GM12875 (cell line): Measurements from ENCODE around the gene ATM.
"Not testable (repeated sequence)": the region's sequence is repeated elsewhere in the genome, so short reads cannot be mapped to it uniquely, and the experiment has no call there.

ENCODE experiments used
- H3K4me3 ChIP-seq: one replicate; pipeline ENCODE4 v1.5.1; 2011; ENCODE audit warnings: low read depth, low read length, control low read depth
- TF ChIP-seq, protein P1 (sequence below): IDR thresholded peaks from 2 replicates; pipeline ENCODE4 v1.5.1; 2011; ENCODE audit warnings: low read depth, mild to moderate bottlenecking, control low read depth, inconsistent platforms, low read length, moderate library complexity, borderline replicate concordance; ENCODE audit not compliant: insufficient read depth

The ATM gene

DNA sequence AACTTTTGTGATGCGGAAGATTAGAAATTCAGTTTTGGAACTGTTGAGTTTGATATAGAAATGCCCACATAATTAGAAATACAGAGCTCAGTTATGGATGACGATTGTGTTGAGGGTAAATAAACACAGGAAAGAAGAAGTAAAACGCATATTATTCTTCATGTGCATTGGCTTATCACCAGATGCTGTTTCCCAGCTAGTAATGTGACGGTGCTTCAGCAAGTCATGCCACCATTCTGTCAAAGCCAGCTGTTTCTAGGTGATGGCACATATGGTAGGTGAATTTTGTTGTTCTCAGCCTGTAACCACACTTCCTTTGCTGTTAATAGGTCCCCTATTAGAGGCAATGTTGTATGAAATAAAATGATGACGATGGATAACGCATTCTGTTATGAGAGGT, 175.6 kb downstream of the ATM start:
- TF ChIP-seq, protein P1, sequence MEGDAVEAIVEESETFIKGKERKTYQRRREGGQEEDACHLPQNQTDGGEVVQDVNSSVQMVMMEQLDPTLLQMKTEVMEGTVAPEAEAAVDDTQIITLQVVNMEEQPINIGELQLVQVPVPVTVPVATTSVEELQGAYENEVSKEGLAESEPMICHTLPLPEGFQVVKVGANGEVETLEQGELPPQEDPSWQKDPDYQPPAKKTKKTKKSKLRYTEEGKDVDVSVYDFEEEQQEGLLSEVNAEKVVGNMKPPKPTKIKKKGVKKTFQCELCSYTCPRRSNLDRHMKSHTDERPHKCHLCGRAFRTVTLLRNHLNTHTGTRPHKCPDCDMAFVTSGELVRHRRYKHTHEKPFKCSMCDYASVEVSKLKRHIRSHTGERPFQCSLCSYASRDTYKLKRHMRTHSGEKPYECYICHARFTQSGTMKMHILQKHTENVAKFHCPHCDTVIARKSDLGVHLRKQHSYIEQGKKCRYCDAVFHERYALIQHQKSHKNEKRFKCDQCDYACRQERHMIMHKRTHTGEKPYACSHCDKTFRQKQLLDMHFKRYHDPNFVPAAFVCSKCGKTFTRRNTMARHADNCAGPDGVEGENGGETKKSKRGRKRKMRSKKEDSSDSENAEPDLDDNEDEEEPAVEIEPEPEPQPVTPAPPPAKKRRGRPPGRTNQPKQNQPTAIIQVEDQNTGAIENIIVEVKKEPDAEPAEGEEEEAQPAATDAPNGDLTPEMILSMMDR: no peak
- H3K4me3 ChIP-seq: no peak overlapping the region

DNA sequence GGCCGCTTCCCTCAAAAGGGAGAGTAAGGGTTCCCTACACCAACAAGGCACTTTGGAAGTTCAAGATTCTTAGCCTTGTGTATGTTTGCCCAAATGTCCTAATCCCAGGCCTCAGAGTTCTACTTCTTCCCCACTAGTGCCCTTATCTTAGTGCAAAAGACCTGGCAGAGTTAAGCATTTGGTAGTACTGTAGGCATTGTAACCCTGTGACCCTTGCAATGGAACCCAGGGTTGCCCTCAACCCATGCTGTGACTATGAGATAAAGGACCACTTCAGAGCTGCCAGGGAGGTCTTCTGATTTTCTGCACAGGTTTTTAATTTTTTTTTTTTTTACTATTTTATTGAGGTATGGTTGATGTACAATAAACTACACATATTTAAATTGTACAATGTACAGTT, 179.4 kb downstream of the ATM start:
- H3K4me3 ChIP-seq: no peak overlapping the region
- TF ChIP-seq, protein P1: no peak

DNA sequence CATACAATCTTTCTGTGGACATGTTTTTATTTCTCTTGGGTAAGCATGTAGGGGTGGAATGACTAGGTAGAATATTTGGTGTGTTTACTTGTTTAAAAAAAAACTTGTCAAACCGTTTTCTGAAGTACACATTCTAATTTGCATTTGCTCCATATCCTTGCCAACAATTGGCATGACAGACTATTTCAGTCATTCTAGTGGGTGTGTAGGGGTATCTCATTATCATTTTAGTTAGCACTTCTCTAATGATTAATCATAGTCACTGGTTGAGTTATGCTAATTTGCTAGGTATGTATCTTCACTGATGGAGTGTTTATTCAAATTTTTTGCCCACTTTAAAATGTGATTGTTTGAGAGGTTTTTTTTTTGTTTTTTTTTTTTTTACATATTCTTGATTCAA, 180.2 kb downstream of the ATM start:
- TF ChIP-seq, protein P1: no peak
- no peak overlapping the region for H3K4me3 ChIP-seq

DNA sequence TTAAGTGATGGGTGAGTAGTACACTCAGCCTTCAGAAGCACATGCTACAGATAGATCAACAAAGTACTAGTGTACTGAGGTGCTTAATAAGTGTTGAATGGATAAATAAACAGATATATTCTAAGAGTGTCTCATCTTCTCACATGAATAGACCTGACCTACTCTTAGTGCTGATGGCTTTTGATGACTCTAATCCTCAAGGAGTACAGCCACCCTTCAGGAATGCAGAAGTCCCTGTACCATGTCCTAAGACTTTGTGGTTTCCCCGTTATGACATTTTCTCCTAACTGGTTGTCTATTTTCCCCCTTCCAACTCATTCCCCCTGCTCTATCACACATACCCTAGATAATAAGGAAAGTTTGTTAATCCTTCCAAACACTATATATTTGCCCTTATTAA, 182.8 kb downstream of the ATM start:
- no peak overlapping the region for H3K4me3 ChIP-seq
- TF ChIP-seq, protein P1: no peak

DNA sequence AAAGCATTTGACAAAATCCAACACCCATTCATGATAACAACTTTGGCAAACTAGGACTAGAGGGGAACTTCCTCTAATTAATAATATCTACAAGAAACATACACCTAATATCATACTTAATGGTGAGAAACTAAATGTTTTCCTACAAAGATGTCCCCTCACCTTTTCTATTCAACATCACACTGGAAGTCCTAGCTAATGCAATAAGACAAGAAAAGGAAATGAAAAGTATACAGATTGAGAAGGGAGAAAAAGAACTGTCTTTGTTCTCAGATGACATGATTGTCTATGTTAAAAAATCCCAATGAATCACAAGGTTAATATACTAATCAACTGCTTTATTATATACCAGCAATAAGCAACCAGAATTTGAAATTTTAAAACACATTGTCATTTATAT, 192.1 kb downstream of the ATM start:
- H3K4me3 ChIP-seq: no peak overlapping the region
- TF ChIP-seq, protein P1: no peak

DNA sequence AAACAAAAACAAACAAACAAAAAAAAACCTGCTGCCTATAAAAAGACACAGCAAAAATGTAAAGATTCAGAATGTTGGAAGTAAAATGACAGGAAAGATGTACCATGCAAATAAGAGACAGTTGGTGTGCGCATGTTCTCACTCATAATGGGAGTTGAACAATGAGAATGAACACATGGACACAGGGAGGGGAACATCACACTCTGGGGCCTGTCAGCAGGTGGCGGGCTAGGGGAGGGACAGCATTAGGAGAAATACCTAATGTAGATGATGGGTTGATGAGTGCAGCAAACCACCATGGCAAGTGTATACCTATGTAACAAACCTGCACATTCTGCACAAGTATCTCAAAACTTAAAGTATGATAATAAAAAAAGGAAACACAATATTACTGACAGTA, 194.7 kb downstream of the ATM start:
- H3K4me3 ChIP-seq: not testable (repeated sequence)
- TF ChIP-seq, protein P1: peak; percentile 42; the same call in 1 of the 2 replicates
